ENCODE data around the gene RAB34. TPM values are rescaled to one million over a fixed set of nuclear protein-coding genes. Genes with fewer than 3 reads are reported as not detected.
A peak's percentile ranks its signal among the peaks of the same experiment; 100 is the strongest.

The RAB34 gene
- total and polyA plus RNA-seq, 9 of the 15 experiments (the other 6 are each of a cell fraction or from before 2014, with no cell fraction given): 0.07 to 3.8 (median 0.46) TPM; not detected in 1

- TF ChIP-seq CHAMP1 (IDR thresholded peaks at IDR 0.05) (no peak), MAFK (IDR thresholded peaks at IDR 0.05; ENCODE audit: low read length) (peak; percentile 70), MAFF (IDR thresholded peaks at IDR 0.05; ENCODE audit: low read length) (peak; percentile 66), ZNF263 (CRISPR knock-in tag; IDR thresholded peaks at IDR 0.05; ENCODE audit: borderline replicate concordance) (no peak), CBX1 (IDR thresholded peaks at IDR 0.05; ENCODE audit: low read depth) (no peak), ZNF316 (IDR thresholded peaks at IDR 0.05) (peak; percentile 94)
These were observed 28.2 kb upstream of the RAB34 start (continued) for GRCh38 chr17:28745786-28746411.

GRCh38 chr17:28744972-28745785 lies 27.5 kb upstream of the RAB34 start:
- in situ Hi-C loops (cut with MboI) (no loop called here), intact Hi-C loops (cut with micrococcal nuclease) (loop anchor here (5.0 kb wide), 1 partner anchor 98 kb away; the partner anchor contains the start of gene BLTP2)
- peaks cover 39 to 81% of the 10 kb centered on the region in 2 experiments for H3K4me1 ChIP-seq (replicated peaks in 1 of 2; ENCODE audit: control insufficient read depth in 2 of 2, insufficient read depth in 2 of 2, low read length in 2 of 2)
- 4% methylated on average over 29 of the region's 31 CpGs for WGBS (ENCODE audit: insufficient coverage, low coverage, missing lambda C conversion rate)
- POLR2A ChIA-PET: interaction anchor here (0.6 to 17.4 kb wide), 14 partner anchors 8 to 205 kb away, joined by 3 to 367 read pairs (median 3); partner anchors contain the start of genes NEK8, PIGS, PROCA1 and RPL23A
- no peaks in the 10 kb centered on the region for H3K9me3 ChIP-seq (replicated peaks; ENCODE audit: control insufficient read depth, insufficient read depth, low read depth, low read length)
- peaks cover 27% of the 10 kb centered on the region for H4K20me1 ChIP-seq (replicated peaks; ENCODE audit: control insufficient read depth, insufficient read depth, low read length)
- peaks cover 53% of the 10 kb centered on the region for H3K36me3 ChIP-seq (ENCODE audit: control insufficient read depth, insufficient read depth, low read length)
- peak overlapping the region; percentile 96 for H3K27ac ChIP-seq (ENCODE audit: extremely low read depth, low read depth, low read length)
- H3K4me2 ChIP-seq (ENCODE audit: insufficient read depth, low read length): peak overlapping the region; percentile 94
- no peak overlapping the region for H2AFZ ChIP-seq (ENCODE audit: low read depth, low read length)
- no TSS peak for BruUV-seq (replicated peaks)
- FAIRE-seq (peak; percentile 71), ATAC-seq (peak; percentile 12), DNase-seq (ENCODE audit: extremely low read depth in 1 of 4, low spot score in 3 of 4) (peak; percentile 35 to 71 (median 46))
- no peaks in the 10 kb centered on the region for H3K9me1 ChIP-seq (ENCODE audit: control insufficient read depth, insufficient read depth, low read length)
- CTCF ChIA-PET (ENCODE audit: low intra/inter-chr PET ratio): interaction anchor here (1.9 kb wide), 1 partner anchor 18 kb away, joined by 14 read pairs; the partner anchor contains the start of genes NEK8 and TLCD1
- H3K4me3 ChIP-seq: peak overlapping the region; percentile 87
- no peaks in the 10 kb centered on the region for H3K27me3 ChIP-seq (ENCODE audit: control insufficient read depth in 2 of 2, insufficient read depth in 2 of 2, low read length in 2 of 2)
- H3K79me2 ChIP-seq (ENCODE audit: control insufficient read depth, insufficient read depth, low read length): peaks cover 52% of the 10 kb centered on the region
- peak overlapping the region; percentile 93 to 99 for H3K9ac ChIP-seq (ENCODE audit: insufficient read depth in 1 of 2, low read depth in 2 of 2, low read length in 2 of 2)
- TF ChIP-seq TAF1 (IDR thresholded peaks at IDR 0.05; ENCODE audit: control insufficient read depth, extremely low read depth, insufficient read depth, low read length, severe bottlenecking) (peak; percentile 14), CBFB (CRISPR knock-in tag; IDR thresholded peaks at IDR 0.05) (0 out of 2 replicates have a peak, but pooled peaks have one; percentile 62), KDM5B (IDR thresholded peaks at IDR 0.05; ENCODE audit: insufficient replicate concordance, low read depth, low read length) (peak; percentile 3), ZBTB7A (IDR thresholded peaks at IDR 0.05; ENCODE audit: borderline replicate concordance, control insufficient read depth, low read depth, low read length) (peak; percentile 59), ZNF232 (CRISPR knock-in tag; IDR thresholded peaks at IDR 0.05) (no peak), E2F5 (CRISPR knock-in tag; IDR thresholded peaks at IDR 0.05) (0 out of 2 replicates have a peak, but pooled peaks have one; percentile 40), TFAP4 (CRISPR knock-in tag; IDR thresholded peaks at IDR 0.05; ENCODE audit: borderline replicate concordance) (peak; percentile 38; the same call in 1 of the 2 replicates)
